GM21619 (cell line): ENCODE data around the gene RAB3GAP2.
A peak's percentile ranks its signal among the peaks of the same experiment; 100 is the strongest.
"Not testable (repeated sequence)": the region's sequence is repeated elsewhere in the genome, so short reads cannot be mapped to it uniquely, and the experiment has no call there.

Source experiments
- ATAC-seq: cut with Tn5 transposase; IDR thresholded peaks from one replicate; pipeline ENCODE4 v1.9.1; 2021; ENCODE audit not compliant: unreplicated experiment

The RAB3GAP2 gene

DNA sequence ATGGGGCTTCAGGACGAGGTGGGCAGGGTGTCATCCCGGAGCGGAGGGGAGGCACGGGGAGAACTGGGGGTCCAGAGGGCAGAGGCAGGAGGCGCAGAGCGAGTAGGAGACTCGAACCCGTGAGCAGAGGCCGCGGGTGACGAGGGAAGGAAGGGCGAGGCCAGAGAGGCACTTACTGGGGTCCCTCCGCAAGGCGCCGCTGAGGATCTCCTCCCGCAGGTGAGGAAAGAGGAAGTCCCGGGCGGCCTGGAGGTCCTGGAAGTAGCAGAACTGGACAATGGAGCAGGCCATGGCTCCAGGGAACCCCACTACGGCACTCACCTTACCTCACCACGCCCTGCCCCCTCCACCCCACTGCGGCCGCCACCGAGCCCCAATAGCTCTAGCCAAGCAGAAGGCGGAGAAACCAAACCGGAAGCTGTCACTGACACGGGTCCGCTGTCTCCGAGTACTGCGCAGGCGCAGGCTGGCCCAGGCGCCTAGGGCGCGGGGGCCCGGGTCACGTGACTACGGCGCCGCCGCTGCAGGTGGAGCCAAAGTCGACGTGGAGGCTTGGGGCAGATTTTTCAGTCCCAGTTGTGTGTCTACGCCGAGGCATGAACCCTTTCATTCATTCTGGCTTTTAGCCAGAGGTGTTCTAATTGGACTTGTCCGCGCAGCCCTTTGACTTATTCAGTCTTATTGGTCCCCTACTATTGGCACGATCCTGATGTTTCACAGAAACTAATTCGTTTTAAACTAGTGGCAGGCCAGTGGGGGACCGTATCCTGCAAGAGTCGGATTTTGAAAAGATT lies at the start of gene RAB3GAP2:
RAB3GAP2 (minus strand) TSS at position 407 of the 794 bp plus-strand sequence; CDS start at position 291, 116 bp downstream.
- peak; percentile 95 for ATAC-seq

- no peak for ATAC-seq
Measured at GRCh38 chr1:220321758-220322157, 49.5 kb upstream of the RAB3GAP2 start.

DNA sequence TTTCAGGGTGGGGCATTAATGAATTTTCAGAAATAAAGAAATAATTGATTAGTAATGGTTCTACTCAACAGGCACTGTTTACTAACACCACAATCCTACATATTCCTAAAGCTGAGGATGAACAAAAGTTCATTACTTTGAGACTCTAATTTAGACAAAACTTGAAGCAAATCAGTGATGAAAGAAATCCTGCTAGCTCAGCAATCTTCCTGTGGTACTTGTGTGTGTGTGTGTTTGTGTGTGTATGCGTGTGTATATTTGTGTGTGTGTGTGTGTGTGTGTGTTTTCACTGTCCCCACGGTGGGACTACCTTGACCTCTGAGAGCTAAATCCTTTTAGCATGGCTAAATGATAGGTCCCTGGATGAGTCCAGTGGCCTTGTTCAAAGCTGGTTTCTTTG lies 48.5 kb upstream of the RAB3GAP2 start:
- ATAC-seq: no peak

GRCh38 chr1:220318673-220319072 lies 46.4 kb upstream of the RAB3GAP2 start:
- no peak for ATAC-seq

DNA sequence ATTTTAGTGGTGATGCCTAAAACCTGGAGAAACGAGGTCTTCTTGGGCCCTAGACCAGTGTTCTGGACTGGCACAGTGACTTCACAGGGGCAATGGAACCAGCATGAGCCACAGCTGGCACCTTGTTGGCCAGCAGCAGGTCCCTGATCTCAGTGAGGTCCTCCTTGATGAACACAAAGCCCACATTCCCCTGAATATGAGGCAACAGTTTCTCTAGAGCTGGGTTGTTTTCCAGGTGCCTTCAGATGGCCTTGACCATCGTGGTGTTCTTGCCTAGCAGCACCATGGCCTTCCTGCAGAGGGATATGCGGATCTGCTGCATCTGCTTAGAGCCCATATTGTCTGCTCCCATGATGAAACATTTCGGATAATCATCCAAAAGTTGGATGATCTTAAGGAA lies 44.9 kb upstream of the RAB3GAP2 start:
- ATAC-seq: no peak

DNA sequence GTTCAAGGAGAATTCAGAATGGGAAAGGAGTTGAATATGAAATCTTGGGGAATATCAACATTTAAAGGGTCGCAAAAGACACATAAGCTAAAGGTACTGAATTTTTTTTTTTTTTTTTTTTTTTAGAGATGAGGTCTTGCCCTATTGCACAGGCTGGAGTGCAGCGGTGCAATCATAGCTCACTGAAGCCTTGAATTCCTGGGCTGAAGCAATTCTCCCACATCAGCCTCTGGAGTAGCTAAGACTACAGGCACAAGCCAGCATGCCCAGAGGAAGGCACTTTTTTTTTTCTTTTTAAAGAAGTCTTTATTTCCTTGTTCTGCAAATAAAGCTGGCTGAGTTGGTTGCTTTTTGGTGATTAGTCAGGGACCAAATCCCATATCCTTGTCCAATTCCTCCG lies 44.1 kb upstream of the RAB3GAP2 start:
- ATAC-seq: no peak

- no peak for ATAC-seq
Measured at GRCh38 chr1:220315070-220315839, 43.0 kb upstream of the RAB3GAP2 start.

DNA sequence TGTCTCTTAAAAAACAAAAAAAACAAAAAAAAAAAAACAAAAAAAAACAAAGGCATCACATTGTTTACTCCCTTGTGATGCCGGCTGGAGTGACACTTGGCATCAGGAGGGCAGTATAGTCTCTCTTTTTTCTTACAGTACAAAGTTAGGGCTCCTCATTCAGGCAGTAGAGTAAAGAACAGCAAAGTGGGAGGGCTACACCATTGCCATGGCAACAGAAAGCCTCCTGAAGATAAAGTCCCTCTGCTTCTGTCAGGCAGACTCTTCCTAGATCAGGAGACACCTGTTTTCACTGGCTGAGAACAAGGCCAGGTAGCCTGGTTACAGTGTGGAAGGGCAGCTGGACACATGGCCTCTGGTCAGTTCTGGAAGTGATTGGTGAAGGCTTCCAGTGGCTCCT lies 41.3 kb upstream of the RAB3GAP2 start:
- no peak for ATAC-seq

DNA sequence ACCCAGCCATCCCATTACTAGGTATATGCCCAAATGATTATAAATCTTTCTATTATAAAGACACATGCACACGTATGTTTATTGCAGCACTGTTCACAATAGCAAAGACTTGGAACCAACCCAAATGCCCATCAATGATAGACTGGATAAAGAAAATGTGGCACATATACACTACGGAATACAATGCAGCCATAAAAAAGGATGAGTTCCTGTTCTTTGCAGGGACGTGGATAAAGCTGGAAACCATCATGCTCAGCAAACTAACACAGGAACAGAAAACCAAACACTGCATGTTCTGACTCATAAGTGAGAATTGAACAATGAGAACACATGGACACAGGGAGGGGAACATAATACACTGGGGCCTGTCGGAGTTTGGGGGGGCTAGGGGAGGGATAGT lies 37.9 kb upstream of the RAB3GAP2 start:
- ATAC-seq: not testable (repeated sequence)

- ATAC-seq: no peak
Measured at GRCh38 chr1:220307607-220308006, 35.4 kb upstream of the RAB3GAP2 start.

DNA sequence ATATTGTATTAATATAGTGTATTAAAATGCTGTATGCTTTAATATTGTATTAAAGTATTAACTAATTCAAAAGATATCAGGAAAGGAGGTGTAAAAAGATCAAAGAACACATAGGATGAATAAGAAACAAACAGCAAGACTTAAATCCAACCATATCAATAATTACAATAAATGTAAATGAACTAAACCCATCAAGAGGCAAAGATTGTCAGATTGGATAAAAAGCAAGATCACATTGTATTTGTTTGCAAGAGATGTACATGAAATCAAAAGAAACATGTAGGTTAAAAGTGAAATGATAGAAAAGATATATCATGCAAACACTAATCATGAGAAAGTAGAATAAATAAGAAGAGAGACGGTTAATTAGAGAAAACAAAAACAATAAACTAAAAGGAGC lies 34.1 kb upstream of the RAB3GAP2 start:
- ATAC-seq: no peak

GRCh38 chr1:220303871-220304270 lies 31.6 kb upstream of the RAB3GAP2 start:
- no peak for ATAC-seq

- ATAC-seq: no peak
Measured at GRCh38 chr1:220301630-220302029, 29.4 kb upstream of the RAB3GAP2 start.

- ATAC-seq: no peak
Measured at GRCh38 chr1:220300442-220301121, 28.3 kb upstream of the RAB3GAP2 start.

GRCh38 chr1:220299337-220299736 lies 27.1 kb upstream of the RAB3GAP2 start:
- no peak for ATAC-seq

DNA sequence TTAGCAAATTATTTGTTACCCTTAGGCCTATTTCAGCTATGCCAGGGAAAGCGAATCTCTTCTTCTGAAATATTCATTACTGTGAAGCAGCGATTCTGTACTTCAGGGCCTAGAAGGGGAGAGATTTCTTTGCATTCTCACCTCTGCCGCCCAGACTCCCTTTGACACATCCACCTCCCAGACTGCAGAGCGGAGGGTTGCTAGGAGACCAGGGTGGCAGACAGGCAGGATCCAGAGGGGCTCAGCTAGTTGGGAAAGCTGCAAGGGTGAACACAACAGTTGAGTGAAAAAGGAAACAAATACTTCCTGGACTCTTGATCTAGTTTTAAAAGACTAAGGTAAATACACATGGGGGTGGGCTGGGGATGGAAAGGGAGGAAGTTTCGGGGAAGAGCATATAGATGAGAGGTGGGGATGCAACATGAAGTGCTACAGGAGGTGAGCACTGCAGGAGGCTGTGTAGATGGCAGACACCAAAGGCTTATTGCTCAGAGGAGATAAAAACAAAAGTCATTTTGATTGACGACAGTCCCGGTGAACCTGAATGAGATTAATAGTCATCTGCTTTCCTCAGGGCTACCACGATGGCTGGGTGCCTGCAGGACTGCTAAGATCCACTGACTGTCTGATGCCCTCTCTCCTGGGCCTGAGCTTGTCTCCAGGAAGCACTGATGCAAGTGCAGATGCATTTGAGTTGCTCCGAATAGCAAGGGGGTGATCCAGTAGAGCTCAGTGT lies 26.4 kb upstream of the RAB3GAP2 start:
- no peak for ATAC-seq

DNA sequence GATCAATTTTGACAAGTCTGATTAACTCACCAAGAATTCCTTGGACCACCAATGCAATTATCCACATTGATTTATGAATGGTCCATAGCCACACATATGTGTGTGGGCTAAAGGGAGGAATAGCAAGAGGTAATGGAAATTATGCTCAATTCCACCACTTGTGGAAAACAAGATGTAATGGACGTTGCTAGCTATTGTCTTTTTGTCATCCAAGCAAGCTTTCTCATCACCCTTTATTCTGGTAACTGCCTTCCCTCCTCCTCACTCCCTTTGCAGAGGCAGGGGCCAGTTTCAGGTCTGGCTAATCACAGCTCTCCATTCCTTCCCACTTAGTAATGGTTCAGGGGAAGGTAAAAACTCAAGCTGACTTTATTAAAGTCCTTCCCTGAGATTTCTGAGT lies 24.7 kb upstream of the RAB3GAP2 start:
- ATAC-seq: no peak

GRCh38 chr1:220294846-220295301 lies 22.6 kb upstream of the RAB3GAP2 start:
- ATAC-seq: no peak

- no peak for ATAC-seq
Measured at GRCh38 chr1:220291580-220291979, 19.3 kb upstream of the RAB3GAP2 start.

DNA sequence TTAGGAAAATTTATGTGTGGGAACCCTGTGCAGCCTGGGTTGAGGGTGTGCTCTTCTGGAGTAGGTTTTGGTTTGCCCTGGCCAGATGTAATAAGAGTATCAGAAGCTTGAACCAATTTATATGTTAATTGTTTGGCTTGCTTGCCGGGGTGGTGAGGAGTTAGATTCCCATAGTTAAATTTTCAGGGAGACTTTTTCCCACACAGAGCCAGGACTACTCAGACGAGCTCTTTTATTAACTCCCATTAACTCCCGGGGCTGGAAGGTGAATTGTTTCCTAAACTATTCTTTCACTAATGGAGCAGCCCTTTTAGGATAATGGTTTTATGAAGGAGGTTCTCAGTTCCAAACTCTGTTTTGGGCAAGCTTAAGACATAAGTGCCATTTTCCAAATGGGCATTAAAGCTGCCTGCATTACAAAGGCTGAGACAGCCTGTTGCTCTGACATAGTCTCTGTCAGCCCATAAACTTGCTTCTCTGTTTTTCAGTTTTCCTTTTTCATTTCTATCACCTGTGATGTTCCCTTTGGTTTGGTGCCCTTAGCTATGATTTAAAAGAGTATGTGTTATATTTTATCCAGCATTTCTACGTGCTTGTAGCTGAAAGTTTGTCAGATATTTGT lies 18.0 kb upstream of the RAB3GAP2 start:
- ATAC-seq: no peak
